HG02943 (cell line): ENCODE measurements around the gene ADRB2.
"Not testable (repeated sequence)": the region's sequence is repeated elsewhere in the genome, so short reads cannot be mapped to it uniquely, and the experiment has no call there.

Experiments
- ATAC-seq: cut with Tn5 transposase; IDR thresholded peaks from one replicate; pipeline ENCODE4 v1.9.1; 2021; ENCODE audit warnings: mild to moderate bottlenecking, low read depth, moderate library complexity; ENCODE audit not compliant: unreplicated experiment

ADRB2 gene

GRCh38 chr5:148826053-148826738 is at the start of gene ADRB2:
ADRB2 (plus strand) TSS chr5:148826611; CDS start chr5:148826832, 221 bp downstream.
- ATAC-seq: peak; percentile 98

- no peak for ATAC-seq
These were observed 49.6 kb upstream of the ADRB2 start for GRCh38 chr5:148776780-148777179.

DNA sequence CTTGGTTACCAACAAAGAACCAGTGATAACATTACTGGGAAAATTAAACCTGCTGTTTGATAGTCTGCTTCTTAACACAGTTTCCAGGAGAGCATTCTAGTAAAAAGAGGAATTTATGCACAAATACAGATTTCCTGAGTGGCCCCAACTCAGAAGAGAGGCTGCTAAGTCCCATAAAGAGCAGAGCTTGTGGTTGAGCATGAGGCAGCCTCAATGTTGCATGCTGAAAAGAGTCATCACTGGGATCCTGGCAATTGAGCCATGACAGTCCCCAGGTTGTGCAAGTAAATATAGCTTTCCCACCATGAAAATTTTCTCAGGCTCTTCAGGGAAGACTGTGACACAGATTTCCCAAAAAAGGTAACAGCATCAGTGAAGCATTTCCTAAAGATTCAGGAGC is 47.5 kb upstream of the ADRB2 start:
- ATAC-seq: no peak

DNA sequence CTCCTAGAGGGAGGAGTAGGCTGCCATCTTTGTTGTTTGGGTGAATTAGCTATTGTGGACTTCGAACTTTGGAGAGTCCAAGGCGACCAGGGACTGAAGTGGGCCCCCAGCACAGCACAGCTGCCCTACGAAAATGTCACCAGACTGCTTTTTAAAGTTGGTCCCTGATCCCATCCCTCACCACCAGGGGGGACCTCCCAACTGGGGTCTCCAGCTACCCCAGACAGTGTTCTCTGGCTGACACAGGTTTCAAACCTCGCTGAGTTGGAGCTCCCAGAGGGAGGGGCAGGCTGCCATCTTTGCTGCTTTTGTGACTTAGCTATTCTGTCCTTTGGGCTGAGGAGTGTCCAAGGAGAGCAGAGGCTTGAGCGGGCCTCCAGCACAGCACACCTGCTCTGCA is 45.7 kb upstream of the ADRB2 start:
- ATAC-seq: no peak

- ATAC-seq: no peak
These were observed 44.6 kb upstream of the ADRB2 start for GRCh38 chr5:148781766-148782165.

DNA sequence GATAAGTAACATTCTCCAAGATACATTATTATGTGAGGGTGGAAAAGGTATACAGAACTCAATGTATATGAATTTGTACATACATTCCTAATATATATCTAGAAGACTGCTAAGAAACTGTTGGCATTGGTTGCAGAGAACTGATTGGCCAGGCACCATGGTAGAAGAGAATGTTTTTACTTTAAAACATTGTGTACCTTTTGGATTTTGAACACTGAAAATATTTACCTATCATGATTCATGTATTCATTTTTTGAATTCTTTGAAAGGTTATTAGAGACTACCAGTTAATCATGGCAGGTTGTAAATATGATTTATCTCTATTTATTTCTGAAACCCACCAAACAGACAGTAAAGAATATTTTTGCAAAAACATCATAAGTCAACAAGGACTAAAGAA is 41.2 kb upstream of the ADRB2 start:
- ATAC-seq: no peak

DNA sequence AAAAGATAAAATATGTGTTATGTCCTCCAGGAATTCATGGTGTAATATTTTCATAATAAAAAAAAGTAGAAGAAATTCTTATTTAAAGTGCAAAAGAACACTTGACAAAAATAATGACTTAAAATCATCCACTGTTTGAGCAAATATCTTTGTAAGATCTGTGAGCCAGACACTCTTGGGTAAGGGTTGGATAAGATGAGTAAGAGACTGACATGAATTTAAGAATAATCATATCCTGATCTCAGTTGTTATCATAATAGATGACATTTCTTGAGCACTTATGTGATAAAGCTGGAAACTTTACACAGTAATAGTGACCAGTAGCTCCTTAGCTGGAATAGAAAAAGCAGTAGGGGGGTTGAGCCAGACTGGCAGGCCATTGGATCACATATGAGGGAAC is 40.0 kb upstream of the ADRB2 start:
- no peak for ATAC-seq

DNA sequence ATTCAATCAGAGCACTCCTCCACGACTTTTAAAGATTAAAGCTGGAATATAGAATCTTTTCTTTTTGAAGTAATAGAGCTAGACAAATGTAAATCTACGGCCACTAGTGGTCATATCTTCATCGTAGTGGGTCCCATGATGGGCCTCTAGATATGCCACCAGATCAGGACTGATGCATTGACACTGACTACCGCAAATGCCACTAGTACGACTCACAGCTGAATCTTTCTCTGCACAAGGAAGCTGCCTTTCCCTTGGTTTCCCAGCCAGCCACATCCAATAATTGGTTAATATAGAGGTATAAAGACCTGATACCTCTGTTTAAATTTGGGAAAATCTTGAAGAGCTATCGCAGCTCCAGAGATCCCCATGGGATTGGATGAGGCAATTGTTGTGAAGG is 37.8 kb upstream of the ADRB2 start:
- no peak for ATAC-seq

DNA sequence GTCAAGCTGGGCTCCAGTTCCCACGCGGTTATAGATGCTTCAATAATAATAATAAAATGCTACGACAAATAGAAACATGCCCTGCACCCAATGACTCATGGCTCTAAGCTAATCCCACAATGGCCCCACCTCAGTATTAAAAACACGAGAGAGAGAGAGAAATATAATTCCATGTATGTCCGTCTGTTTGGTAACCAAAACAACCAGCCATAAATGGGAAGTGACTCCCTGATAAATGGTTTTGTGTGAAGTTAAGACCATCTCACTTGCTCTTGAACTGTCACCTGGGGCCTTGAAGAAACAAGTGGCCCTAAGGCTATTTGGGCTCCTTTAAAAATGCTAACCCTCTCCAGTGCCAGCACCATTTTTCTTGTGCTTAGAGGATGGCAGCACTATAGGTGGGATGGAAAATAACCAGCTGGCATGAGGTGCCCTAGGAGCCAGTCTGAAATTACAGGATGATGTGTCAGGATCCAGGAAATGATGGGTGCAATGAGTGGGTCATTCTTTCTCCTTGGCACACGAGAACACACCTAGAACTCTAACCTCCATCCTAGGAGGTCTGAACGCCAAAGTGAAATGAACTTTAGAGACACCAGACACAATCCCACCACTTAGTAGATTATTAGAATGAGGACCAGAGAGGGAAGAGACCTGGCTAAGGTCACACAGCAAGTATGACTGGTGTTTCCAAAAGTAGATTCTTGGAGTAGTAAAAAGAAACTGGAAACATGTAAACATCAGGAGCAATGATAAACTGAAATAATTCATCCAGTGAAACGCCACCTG is 35.7 kb upstream of the ADRB2 start:
- peak; percentile 17 for ATAC-seq

- peak; percentile 95 for ATAC-seq
These were observed 35.1 kb upstream of the ADRB2 start for GRCh38 chr5:148791334-148791667.

DNA sequence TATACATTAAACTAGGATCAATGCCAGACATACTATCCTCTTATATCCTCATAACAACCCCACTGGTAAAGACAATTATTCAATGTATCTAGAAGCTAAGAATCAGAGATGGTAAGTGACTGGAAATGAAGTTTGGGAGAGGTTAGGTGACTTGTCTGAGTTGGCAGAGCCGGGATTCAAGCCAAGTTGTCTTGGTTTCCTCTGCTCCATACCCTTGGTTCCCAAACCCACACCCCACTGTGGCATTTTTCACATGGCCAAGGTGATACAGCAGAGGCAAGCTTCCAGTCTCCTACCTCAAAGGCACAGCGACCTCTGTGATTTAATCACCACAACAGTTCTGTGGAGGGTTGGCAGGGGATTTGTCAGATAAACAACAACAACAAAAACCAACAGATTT is 34.7 kb upstream of the ADRB2 start:
- no peak for ATAC-seq

GRCh38 chr5:148792744-148793143 is 33.7 kb upstream of the ADRB2 start:
- ATAC-seq: no peak

- no peak for ATAC-seq
These were observed 33.1 kb upstream of the ADRB2 start for GRCh38 chr5:148793261-148793660.

GRCh38 chr5:148794275-148794674 is 32.1 kb upstream of the ADRB2 start:
- ATAC-seq: no peak

DNA sequence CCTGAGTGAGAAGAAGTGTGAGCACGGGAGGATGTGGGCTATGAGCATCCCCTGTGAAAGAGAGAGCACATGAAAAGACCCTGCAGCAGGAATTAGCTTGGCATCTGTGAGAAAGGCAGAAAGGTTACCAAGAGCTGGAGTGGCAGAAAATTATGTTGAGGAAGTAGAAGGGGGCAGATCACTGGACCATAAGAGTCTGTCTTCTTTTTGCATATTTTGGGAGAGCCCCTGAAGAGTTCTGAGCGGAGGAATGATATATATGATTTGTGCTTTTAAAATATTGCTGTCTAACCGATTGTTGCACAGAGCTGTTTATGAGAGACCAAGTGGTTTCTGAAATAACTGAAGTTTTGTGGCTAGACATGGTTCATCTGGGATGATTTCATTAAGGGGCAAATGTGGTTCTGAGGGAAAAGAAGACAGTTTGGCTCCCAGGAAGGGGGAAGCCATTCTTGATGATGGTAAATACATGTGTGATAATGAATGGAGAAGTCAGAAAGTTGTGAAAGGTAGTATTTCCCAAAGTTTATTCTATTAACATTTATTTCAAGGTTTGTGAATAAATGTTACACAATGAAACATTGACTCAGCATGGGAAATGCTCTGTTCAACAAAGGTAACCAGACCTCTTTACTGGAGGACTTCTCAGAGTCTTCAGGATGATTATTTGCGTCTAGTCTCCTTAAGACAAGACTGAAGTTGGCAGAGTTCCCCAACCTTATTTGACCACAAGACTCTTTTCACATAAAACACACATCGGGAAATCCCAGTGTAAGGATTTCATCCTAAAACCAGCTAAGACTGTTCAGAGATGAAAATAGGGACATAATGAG is 31.5 kb upstream of the ADRB2 start:
- no peak for ATAC-seq

- no peak for ATAC-seq
These were observed 29.5 kb upstream of the ADRB2 start for GRCh38 chr5:148796936-148797335.

- no peak for ATAC-seq
These were observed 27.6 kb upstream of the ADRB2 start for GRCh38 chr5:148798786-148799185.

GRCh38 chr5:148799737-148800527 is 26.5 kb upstream of the ADRB2 start:
- no peak for ATAC-seq

GRCh38 chr5:148801682-148802276 is 24.6 kb upstream of the ADRB2 start:
- ATAC-seq: no peak

DNA sequence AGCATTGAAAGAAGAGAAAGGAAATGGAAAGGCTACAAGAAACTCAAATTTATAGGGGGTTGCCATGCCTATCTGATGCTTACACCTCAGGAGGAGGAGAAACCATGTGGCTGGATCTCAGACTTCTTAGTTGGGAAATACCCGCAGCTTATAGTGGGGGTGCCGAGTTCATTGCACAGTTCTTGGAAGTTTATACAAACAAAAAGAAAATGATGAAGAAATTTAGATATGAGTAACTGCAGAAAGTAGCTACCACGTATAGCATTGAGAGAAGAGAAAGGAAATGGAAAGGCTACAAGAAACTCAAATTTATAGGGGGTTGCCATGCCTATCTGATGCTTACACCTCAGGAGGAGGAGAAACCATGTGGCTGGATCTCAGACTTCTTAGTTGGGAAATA is 23.0 kb upstream of the ADRB2 start:
- ATAC-seq: not testable (repeated sequence)
